H7 (cell line): Measurements from ENCODE around the gene TMBIM1. TPM values are rescaled to one million over a fixed set of nuclear protein-coding genes. Genes with fewer than 3 reads are reported as not detected.
A peak's percentile ranks its signal among the peaks of the same experiment; 100 is the strongest.

Source experiments
- DNase-seq: peaks from one replicate; pipeline ENCODE4 v3.0.0; 2012
- H3K27me3 ChIP-seq: 2 replicates; pipeline ENCODE4 v1.6.0; 2011; ENCODE audit warnings: mild to moderate bottlenecking, low read length; ENCODE audit not compliant: control insufficient read depth, insufficient read depth
- H3K36me3 ChIP-seq: replicated peaks from 2 replicates; pipeline ENCODE4 v1.5.1; 2011; ENCODE audit warnings: low read length; ENCODE audit not compliant: control insufficient read depth, insufficient read depth
- H3K4me3 ChIP-seq: 2 replicates; pipeline ENCODE4 v1.5.1; 2011; ENCODE audit warnings: low read depth, mild to moderate bottlenecking, control low read depth, low read length, moderate library complexity; ENCODE audit not compliant: insufficient read depth
- total RNA-seq: library from RNA; depleted of rRNA; stranded (reverse); fragments of >200 nt; shearing (Covaris generic); gene quantifications from 2 replicates; pipeline ENCODE4 v1.2.3, GENCODE V29; 2014

Gene TMBIM1
- total RNA-seq, 1 experiment from 2014 or later = 34.1 TPM

GRCh38 chr2:218253232-218253625 is 39.1 kb downstream of the TMBIM1 start:
- Histone ChIP-seq H3K27me3 (no peaks in the 10 kb centered on the region), H3K36me3 (peaks cover 43% of the 10 kb centered on the region), H3K4me3 (no peak overlapping the region)
- DNase-seq = no peak

GRCh38 chr2:218252509-218253231 is 39.6 kb downstream of the TMBIM1 start:
- DNase-seq = no peak
- Histone ChIP-seq H3K36me3 (peaks cover 47% of the 10 kb centered on the region), H3K4me3 (no peak overlapping the region), H3K27me3 (no peaks in the 10 kb centered on the region)

- DNase-seq = no peak
- Histone ChIP-seq H3K36me3 (peaks cover 68% of the 10 kb centered on the region), H3K27me3 (no peaks in the 10 kb centered on the region), H3K4me3 (no peak overlapping the region)
Observed at GRCh38 chr2:218249691-218250090, 42.6 kb downstream of the TMBIM1 start.

GRCh38 chr2:218245214-218245613 is 47.1 kb downstream of the TMBIM1 start:
- no peak for DNase-seq
- no peaks in the 10 kb centered on the region for H3K27me3 ChIP-seq
- peaks cover 58% of the 10 kb centered on the region for H3K36me3 ChIP-seq
- H3K4me3 ChIP-seq = no peak overlapping the region

GRCh38 chr2:218244665-218245064 is 47.6 kb downstream of the TMBIM1 start:
- H3K36me3 ChIP-seq = peaks cover 57% of the 10 kb centered on the region

GRCh38 chr2:218244204-218244603 is 48.1 kb downstream of the TMBIM1 start:
- DNase-seq = no peak
- no peaks in the 10 kb centered on the region for H3K27me3 ChIP-seq
- peaks cover 56% of the 10 kb centered on the region for H3K36me3 ChIP-seq
- no peak overlapping the region for H3K4me3 ChIP-seq

More at GRCh38 chr2:218244665-218245064, 47.6 kb downstream of the TMBIM1 start:
- H3K27me3 ChIP-seq = no peaks in the 10 kb centered on the region
- H3K4me3 ChIP-seq = no peak overlapping the region
- no peak for DNase-seq

GRCh38 chr2:218238887-218239286 is 53.4 kb downstream of the TMBIM1 start:
- no peak overlapping the region for H3K4me3 ChIP-seq
- H3K27me3 ChIP-seq = no peaks in the 10 kb centered on the region
- H3K36me3 ChIP-seq = peaks cover 43% of the 10 kb centered on the region
- no peak for DNase-seq

- no peak for DNase-seq
- no peak overlapping the region for H3K4me3 ChIP-seq
- H3K27me3 ChIP-seq = no peaks in the 10 kb centered on the region
- peaks cover 39% of the 10 kb centered on the region for H3K36me3 ChIP-seq
Observed at GRCh38 chr2:218236829-218237228, 55.5 kb downstream of the TMBIM1 start.

- Histone ChIP-seq H3K27me3 (no peaks in the 10 kb centered on the region), H3K36me3 (peaks cover 41% of the 10 kb centered on the region), H3K4me3 (no peak overlapping the region)
- no peak for DNase-seq
Observed at GRCh38 chr2:218235017-218235416, 57.3 kb downstream of the TMBIM1 start.

GRCh38 chr2:218234521-218234920 is 57.8 kb downstream of the TMBIM1 start:
- Histone ChIP-seq H3K4me3 (no peak overlapping the region), H3K27me3 (no peaks in the 10 kb centered on the region), H3K36me3 (peaks cover 40% of the 10 kb centered on the region)
- DNase-seq = no peak

- Histone ChIP-seq H3K36me3 (peaks cover 36% of the 10 kb centered on the region), H3K27me3 (no peaks in the 10 kb centered on the region), H3K4me3 (no peak overlapping the region)
- DNase-seq = no peak
Observed at GRCh38 chr2:218233543-218233942, 58.8 kb downstream of the TMBIM1 start.

GRCh38 chr2:218230882-218231281 is 61.4 kb downstream of the TMBIM1 start:
- Histone ChIP-seq H3K4me3 (no peak overlapping the region), H3K27me3 (no peaks in the 10 kb centered on the region), H3K36me3 (peaks cover 35% of the 10 kb centered on the region)
- peak; percentile 46 for DNase-seq

GRCh38 chr2:218229851-218230250 is 62.5 kb downstream of the TMBIM1 start:
- no peaks in the 10 kb centered on the region for H3K27me3 ChIP-seq
- no peak overlapping the region for H3K4me3 ChIP-seq
- DNase-seq = no peak
- H3K36me3 ChIP-seq = peaks cover 28% of the 10 kb centered on the region

GRCh38 chr2:218229239-218229638 is 63.1 kb downstream of the TMBIM1 start:
- DNase-seq = no peak
- Histone ChIP-seq H3K36me3 (peaks cover 26% of the 10 kb centered on the region), H3K27me3 (no peaks in the 10 kb centered on the region), H3K4me3 (no peak overlapping the region)

GRCh38 chr2:218228366-218229090 is 63.8 kb downstream of the TMBIM1 start:
- H3K27me3 ChIP-seq = no peaks in the 10 kb centered on the region
- no peak overlapping the region for H3K4me3 ChIP-seq
- peaks cover 21% of the 10 kb centered on the region for H3K36me3 ChIP-seq
- no peak for DNase-seq
